HCT116 (cell line): ENCODE measurements around the gene IPO13. TPM values are rescaled to one million over a fixed set of nuclear protein-coding genes. Genes with fewer than 3 reads are reported as not detected.

ENCODE experiments used
- ATAC-seq: fragments of 200-7000 bp; cut with Tn5 transposase; 2 replicates; pipeline ENCODE4 v1.9.1; 2020; ENCODE audit warnings: mild to moderate bottlenecking, moderate library complexity
- BruUV-seq: library from RNA; stranded (reverse); fragments of 400-500 nt; replicated peaks from 2 replicates; lab custom pipeline; 2021; lab: Mats Ljungman, UMichigan
- CTCF ChIA-PET: fragments of 300-600 bp; sonication (Branson Sonifier 250); formaldehyde crosslinking; loops from one replicate; lab custom pipeline; 2021; ENCODE audit warnings: antibody characterized with exemption; lab: Charles Lee
- POLR2A ChIA-PET: fragments of 300-600, 350-600 bp; sonication (Branson Sonifier 250); formaldehyde crosslinking; loops from one replicate; lab custom pipeline; 2021; ENCODE audit warnings: antibody characterized with exemption; lab: Charles Lee
- RAD21 ChIA-PET, 2 experiments: fragments of 300-600 bp; sonication (Branson Sonifier 250); formaldehyde crosslinking; loops; one replicate each; lab custom pipeline; 2023; ENCODE audit warnings: low total read pairs in 2 of 2; ENCODE audit not compliant: uncharacterized antibody in 2 of 2, unreplicated experiment in 2 of 2, low non-redundant PET in 1 of 2; lab: Charles Lee
- DNase-seq: peaks from one replicate; pipeline ENCODE4 v3.0.0-alpha.2; 2010; ENCODE audit warnings: low read depth, low spot score
- H2AFZ ChIP-seq: fragments of 200-600 bp; shearing (Covaris generic), sonication (generic); 2 replicates; pipeline ENCODE4 v1.6.1; 2017; ENCODE audit warnings: low read depth, mixed run types, mixed read lengths, antibody characterized with exemption, low read length; ENCODE audit not compliant: poor library complexity, severe bottlenecking
- H3K27ac ChIP-seq: 2 replicates; pipeline ENCODE4 v1.5.1; 2012; ENCODE audit warnings: low read depth, low read length
- H3K27me3 ChIP-seq: fragments of 200-600 bp; sonication (generic); 2 replicates; pipeline ENCODE4 v1.6.1; 2016; ENCODE audit warnings: mixed run types, low read length, mixed read lengths; ENCODE audit not compliant: insufficient read depth
- H3K36me3 ChIP-seq, 2 experiments: fragments of 200-500 bp in 1 of 2; fragments of 200-600 bp in 1 of 2; sonication (Bioruptor generic) in 1 of 2; sonication (generic) in 1 of 2; 2 replicates each; pipeline versions ENCODE4 v1.5.1 to v1.6.1; 2014 to 2016; ENCODE audit warnings: low read length in 2 of 2, inconsistent platforms in 1 of 2, mixed read lengths in 1 of 2, mixed run types in 1 of 2; ENCODE audit not compliant: insufficient read depth in 2 of 2, control insufficient read depth in 1 of 2
- H3K4me1 ChIP-seq, 2 experiments: fragments of 200-600 bp in 1 of 2; sonication (generic) in 1 of 2; 2 replicates each; pipeline versions ENCODE4 v1.5.1 to v1.6.1; 2012 to 2017; ENCODE audit warnings: low read length in 2 of 2, inconsistent platforms in 1 of 2, mild to moderate bottlenecking in 1 of 2, mixed read lengths in 1 of 2, mixed run types in 1 of 2, moderate library complexity in 1 of 2; ENCODE audit not compliant: insufficient read depth in 2 of 2, control insufficient read depth in 1 of 2
- H3K4me2 ChIP-seq: fragments of 200-600 bp; sonication (generic); 2 replicates; pipeline ENCODE4 v1.6.1; 2017; ENCODE audit warnings: mixed run types, low read length, mixed read lengths
- H3K4me3 ChIP-seq, 2 experiments: fragments of 200-600 bp in 1 of 2; sonication (generic) in 1 of 2; replicated peaks in 1 of 2; 2 replicates each; pipeline ENCODE4 v1.5.1; 2011 to 2016; ENCODE audit warnings: low read length in 2 of 2, control low read depth in 1 of 2, low read depth in 1 of 2, mild to moderate bottlenecking in 1 of 2, mixed read lengths in 1 of 2, mixed run types in 1 of 2
- H3K79me2 ChIP-seq: fragments of 200-600 bp; sonication (generic); 2 replicates; pipeline ENCODE4 v1.6.1; 2017; ENCODE audit warnings: mild to moderate bottlenecking, mixed run types, low read length, moderate library complexity, mixed read lengths; ENCODE audit not compliant: insufficient read depth
- H3K9ac ChIP-seq: fragments of 200-600 bp; sonication (generic); 2 replicates; pipeline ENCODE4 v1.6.1; 2016; ENCODE audit warnings: low read length, mixed read lengths
- H3K9me2 ChIP-seq: fragments of 200-600 bp; sonication (generic), shearing (Covaris generic); 2 replicates; pipeline ENCODE4 v1.6.1; 2017; ENCODE audit warnings: mixed run types, mild to moderate bottlenecking, moderate library complexity; ENCODE audit not compliant: insufficient read depth
- H3K9me3 ChIP-seq, 2 experiments: fragments of 200-500 bp in 1 of 2; fragments of 200-600 bp in 1 of 2; sonication (Bioruptor generic) in 1 of 2; sonication (generic) in 1 of 2; 2 replicates each; pipeline ENCODE4 v1.6.1; 2014 to 2017; ENCODE audit warnings: low read length in 2 of 2, mixed read lengths in 2 of 2, inconsistent platforms in 1 of 2, low read depth in 1 of 2, mild to moderate bottlenecking in 1 of 2, mixed run types in 1 of 2, moderate library complexity in 1 of 2; ENCODE audit not compliant: control insufficient read depth in 1 of 2, insufficient read depth in 1 of 2
- H4K20me1 ChIP-seq: fragments of 200-600 bp; sonication (generic), shearing (Covaris generic); 2 replicates; pipeline ENCODE4 v1.6.1; 2017; ENCODE audit warnings: mixed run types, mild to moderate bottlenecking, moderate library complexity; ENCODE audit not compliant: insufficient read depth
- CEBPB ChIP-seq: IDR thresholded peaks from 2 replicates; pipeline ENCODE4 v1.6.1; 2012; ENCODE audit warnings: low read depth
- EGR1 ChIP-seq: IDR thresholded peaks from 2 replicates; pipeline ENCODE4 v1.6.1; 2012; ENCODE audit warnings: low read depth
- ELF1 ChIP-seq: IDR thresholded peaks from 2 replicates; pipeline ENCODE4 v1.6.1; 2012; ENCODE audit warnings: low read depth, borderline replicate concordance
- EZH2 ChIP-seq: fragments of 200-600 bp; sonication (generic); IDR thresholded peaks from 2 replicates; pipeline ENCODE4 v1.6.1; 2017; ENCODE audit warnings: antibody characterized with exemption, mixed run types
- EZH2phosphoT487 ChIP-seq: fragments of 200-600 bp; IDR thresholded peaks from 2 replicates; pipeline ENCODE4 v1.6.1; 2018; ENCODE audit warnings: antibody characterized with exemption, borderline replicate concordance
- RAD21 ChIP-seq: IDR thresholded peaks from 2 replicates; pipeline ENCODE4 v1.6.1; 2012; ENCODE audit warnings: low read depth, mild to moderate bottlenecking
- SRF ChIP-seq: IDR thresholded peaks from 2 replicates; pipeline ENCODE4 v1.6.1; 2012; ENCODE audit warnings: low read depth
- TCF7L2 ChIP-seq: IDR thresholded peaks from 2 replicates; pipeline ENCODE4 v1.7.0; 2011; ENCODE audit warnings: borderline replicate concordance, inconsistent platforms; ENCODE audit not compliant: insufficient read depth, insufficient read length; ENCODE audit errors: extremely low read depth
- YY1 ChIP-seq: IDR thresholded peaks from 2 replicates; pipeline ENCODE4 v1.6.1; 2011; ENCODE audit warnings: low read length, low read depth, moderate library complexity, mild to moderate bottlenecking; ENCODE audit not compliant: insufficient replicate concordance; ENCODE audit errors: extremely low read depth
- ZFX ChIP-seq: fragments of 450-650 bp; IDR thresholded peaks from 2 replicates; pipeline ENCODE4 v1.6.1; 2017
- ZNF274 ChIP-seq: fragments of 200-500 bp; sonication (Bioruptor generic); IDR thresholded peaks from 2 replicates; pipeline ENCODE4 v1.6.1; 2014; ENCODE audit warnings: mild to moderate bottlenecking, low read depth, low read length, inconsistent platforms
- intact Hi-C: fragments of 100-400 bp; cut with micrococcal nuclease; formaldehyde crosslinking; loops from 2 replicates; pipeline ENCODE4 v1.10.0; 2022
- total RNA-seq: library from RNA; stranded (reverse); gene quantifications from one replicate; pipeline ENCODE4 v1.2.1, GENCODE V29; 2021; ENCODE audit not compliant: unreplicated experiment
- TF ChIP-seq, protein P1 (sequence below): IDR thresholded peaks from 2 replicates; pipeline ENCODE4 v1.6.1; 2012
- TF ChIP-seq, protein P2 (sequence below): IDR thresholded peaks from 2 replicates; pipeline ENCODE4 v1.6.1; 2012; ENCODE audit warnings: low read depth

Gene IPO13
- total RNA-seq, 1 experiment from 2014 or later, result 18.7 TPM

DNA sequence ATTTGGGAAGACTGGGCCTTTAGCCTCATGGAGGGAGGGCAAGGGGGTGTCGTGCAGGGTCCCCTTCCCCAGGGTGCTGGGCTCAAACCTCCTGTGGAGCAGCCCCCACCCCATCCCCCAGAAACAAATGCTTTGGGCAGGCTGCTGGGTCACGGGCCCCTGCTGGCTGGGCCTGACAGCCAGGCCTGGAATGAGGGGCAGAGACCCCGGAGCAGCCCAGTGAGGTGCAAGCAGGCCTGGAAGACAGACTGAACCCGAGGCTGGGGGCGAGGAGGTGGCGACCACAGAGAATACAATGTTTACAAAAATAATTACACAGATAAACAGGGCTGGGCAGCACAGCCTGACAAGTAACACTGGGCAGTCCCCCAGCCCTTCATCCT lies 50.0 kb downstream of the IPO13 start:
- ChIA-PET RAD21 (no interaction called here), CTCF (no interaction called here), POLR2A (no interaction called here)
- no peak for DNase-seq
- H3K27ac ChIP-seq, result no peak overlapping the region
- no peaks in the 10 kb centered on the region for H3K36me3 ChIP-seq
- peaks cover 5 to 24% of the 10 kb centered on the region in 2 experiments; a peak in 3 of 4 replicates for H3K4me1 ChIP-seq
- no peak overlapping the region for H3K4me2 ChIP-seq
- intact Hi-C loops, result no loop called here
- TF ChIP-seq ELF1 (no peak), EZH2 (no peak), TCF7L2 (no peak), SRF (no peak), CEBPB (no peak), ZFX (no peak), EZH2phosphoT487 (no peak), RAD21 (no peak), YY1 (no peak), EGR1 (no peak), ZNF274 (no peak)
- TF ChIP-seq, protein P1, sequence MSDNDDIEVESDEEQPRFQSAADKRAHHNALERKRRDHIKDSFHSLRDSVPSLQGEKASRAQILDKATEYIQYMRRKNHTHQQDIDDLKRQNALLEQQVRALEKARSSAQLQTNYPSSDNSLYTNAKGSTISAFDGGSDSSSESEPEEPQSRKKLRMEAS, result no peak
- TF ChIP-seq, protein P2, sequence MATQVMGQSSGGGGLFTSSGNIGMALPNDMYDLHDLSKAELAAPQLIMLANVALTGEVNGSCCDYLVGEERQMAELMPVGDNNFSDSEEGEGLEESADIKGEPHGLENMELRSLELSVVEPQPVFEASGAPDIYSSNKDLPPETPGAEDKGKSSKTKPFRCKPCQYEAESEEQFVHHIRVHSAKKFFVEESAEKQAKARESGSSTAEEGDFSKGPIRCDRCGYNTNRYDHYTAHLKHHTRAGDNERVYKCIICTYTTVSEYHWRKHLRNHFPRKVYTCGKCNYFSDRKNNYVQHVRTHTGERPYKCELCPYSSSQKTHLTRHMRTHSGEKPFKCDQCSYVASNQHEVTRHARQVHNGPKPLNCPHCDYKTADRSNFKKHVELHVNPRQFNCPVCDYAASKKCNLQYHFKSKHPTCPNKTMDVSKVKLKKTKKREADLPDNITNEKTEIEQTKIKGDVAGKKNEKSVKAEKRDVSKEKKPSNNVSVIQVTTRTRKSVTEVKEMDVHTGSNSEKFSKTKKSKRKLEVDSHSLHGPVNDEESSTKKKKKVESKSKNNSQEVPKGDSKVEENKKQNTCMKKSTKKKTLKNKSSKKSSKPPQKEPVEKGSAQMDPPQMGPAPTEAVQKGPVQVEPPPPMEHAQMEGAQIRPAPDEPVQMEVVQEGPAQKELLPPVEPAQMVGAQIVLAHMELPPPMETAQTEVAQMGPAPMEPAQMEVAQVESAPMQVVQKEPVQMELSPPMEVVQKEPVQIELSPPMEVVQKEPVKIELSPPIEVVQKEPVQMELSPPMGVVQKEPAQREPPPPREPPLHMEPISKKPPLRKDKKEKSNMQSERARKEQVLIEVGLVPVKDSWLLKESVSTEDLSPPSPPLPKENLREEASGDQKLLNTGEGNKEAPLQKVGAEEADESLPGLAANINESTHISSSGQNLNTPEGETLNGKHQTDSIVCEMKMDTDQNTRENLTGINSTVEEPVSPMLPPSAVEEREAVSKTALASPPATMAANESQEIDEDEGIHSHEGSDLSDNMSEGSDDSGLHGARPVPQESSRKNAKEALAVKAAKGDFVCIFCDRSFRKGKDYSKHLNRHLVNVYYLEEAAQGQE, result no peak
- H3K79me2 ChIP-seq, result no peaks in the 10 kb centered on the region
- H3K27me3 ChIP-seq, result no peaks in the 10 kb centered on the region
- no peaks in the 10 kb centered on the region for H3K9me2 ChIP-seq
- H4K20me1 ChIP-seq, result no peaks in the 10 kb centered on the region
- H2AFZ ChIP-seq, result no peak overlapping the region
- no peak for ATAC-seq
- H3K9me3 ChIP-seq, result no peaks in the 10 kb centered on the region
- BruUV-seq, result no TSS peak
- H3K4me3 ChIP-seq, result no peak overlapping the region
- H3K9ac ChIP-seq, result no peak overlapping the region
